Fibroblast of the aortic adventitia (primary cell): ENCODE results near the gene SRP14. TPM values are rescaled to one million over a fixed set of nuclear protein-coding genes. Genes with fewer than 3 reads are reported as not detected.

Source experiments
- DNase-seq: peaks from one replicate; pipeline ENCODE4 v3.0.0-alpha.2; 2010; ENCODE audit warnings: low read depth
- H3K4me3 ChIP-seq: 2 replicates; pipeline ENCODE4 v1.5.1; 2011; ENCODE audit warnings: low read depth, mild to moderate bottlenecking, control low read depth, low read length, moderate library complexity
- CTCF ChIP-seq: IDR thresholded peaks from 2 replicates; pipeline ENCODE4 v1.5.1; 2011; ENCODE audit warnings: mild to moderate bottlenecking, low read length, control low read depth, inconsistent platforms; ENCODE audit not compliant: insufficient read depth
- total RNA-seq: library from RNA; depleted of rRNA; stranded (reverse); fragments of >200 nt; gene quantifications from 2 replicates; pipeline ENCODE4 v1.2.3, GENCODE V29; 2012; ENCODE audit warnings: low replicate concordance

Gene SRP14
- total RNA-seq, 1 donor: 204 TPM

- no peak overlapping the region for H3K4me3 ChIP-seq
- DNase-seq: no peak
- no peak for TF ChIP-seq CTCF
Observed at GRCh38 chr15:40059821-40060220, 20.8 kb upstream of the SRP14 start.

- TF ChIP-seq CTCF: no peak
- DNase-seq: peak; percentile 81
- no peak overlapping the region for H3K4me3 ChIP-seq
Observed at GRCh38 chr15:40058476-40059140, 19.6 kb upstream of the SRP14 start.

GRCh38 chr15:40055576-40056293 lies 16.8 kb upstream of the SRP14 start:
- TF ChIP-seq CTCF: no peak
- H3K4me3 ChIP-seq: no peak overlapping the region
- no peak for DNase-seq

- peak; percentile 34 for DNase-seq
- no peak for TF ChIP-seq CTCF
- no peak overlapping the region for H3K4me3 ChIP-seq
Observed at GRCh38 chr15:40054855-40055575, 16.0 kb upstream of the SRP14 start.

- no peak for TF ChIP-seq CTCF
- no peak for DNase-seq
- H3K4me3 ChIP-seq: no peak overlapping the region
Observed at GRCh38 chr15:40054605-40054854, 15.5 kb upstream of the SRP14 start.

GRCh38 chr15:40053831-40054604 lies 15.0 kb upstream of the SRP14 start:
- TF ChIP-seq CTCF: no peak
- no peak overlapping the region for H3K4me3 ChIP-seq
- no peak for DNase-seq
